Upper lobe of left lung (tissue), 6 donors: ENCODE results near the gene AWAT2. TPM values are rescaled to one million over a fixed set of nuclear protein-coding genes. Genes with fewer than 3 reads are reported as not detected.

Source experiments
- ATAC-seq, 2 donors: fragments of 200-7000 bp; cut with Tn5 transposase; one replicate each; pipeline ENCODE4 v1.9.1; 2022; ENCODE audit warnings: mild to moderate bottlenecking in 2 of 2, moderate library complexity in 2 of 2; ENCODE audit not compliant: low FRiP score in 2 of 2
- DNase-seq, 2 donors: peaks; one replicate each; pipeline ENCODE4 v3.0.0-alpha.2; 2019 to 2020
- H3K27ac ChIP-seq, 4 donors: fragments of 200-600 bp; sonication (generic); one replicate each; pipeline ENCODE4 v1.5.1; 2016 to 2019
- H3K27me3 ChIP-seq, 4 donors: fragments of 200-600 bp; sonication (generic); one replicate each; pipeline ENCODE4 v1.5.1; 2017 to 2019
- H3K36me3 ChIP-seq, 4 donors: fragments of 200-600 bp; sonication (generic); one replicate each; pipeline ENCODE4 v1.5.1; 2016 to 2019
- H3K4me1 ChIP-seq, 4 donors: fragments of 200-600 bp; sonication (generic); one replicate each; pipeline ENCODE4 v1.5.1; 2018 to 2019
- H3K4me3 ChIP-seq, 4 donors: fragments of 200-600 bp; sonication (generic); one replicate each; pipeline ENCODE4 v1.5.1; 2017 to 2019; ENCODE audit warnings: mild to moderate bottlenecking in 2 of 4, moderate library complexity in 1 of 4
- H3K9me3 ChIP-seq, 4 donors: fragments of 200-600 bp; sonication (generic); one replicate each; pipeline ENCODE4 v1.5.1; 2018 to 2019
- EP300 ChIP-seq, 4 donors: sonication (generic); formaldehyde crosslinking; IDR thresholded peaks; one replicate each; pipeline ENCODE4 v1.5.1; 2017; ENCODE audit warnings: antibody characterized with exemption in 4 of 4, control low read depth in 2 of 4
- POLR2A ChIP-seq, 4 donors: fragments of 450-650 bp; IDR thresholded peaks; one replicate each; pipeline ENCODE4 v1.5.1; 2016 to 2017; ENCODE audit warnings: antibody characterized with exemption in 4 of 4, mild to moderate bottlenecking in 2 of 4
- POLR2AphosphoS5 ChIP-seq, 2 donors: sonication (generic); formaldehyde crosslinking; IDR thresholded peaks; one replicate each; pipeline ENCODE4 v1.5.1; 2017; ENCODE audit warnings: antibody characterized with exemption in 2 of 2
- WGBS, 2 donors: methylation state at CpG; one replicate each; pipeline ENCODE4 v1.1.5; 2017 to 2018; 5-methylcytosine and 5-hydroxymethylcytosine counted together
- total RNA-seq, 6 donors: library from RNA; depleted of rRNA in 4 of 6; stranded (reverse); fragments of >200 nt in 4 of 6; gene quantifications; one replicate each; pipeline versions ENCODE4 v1.1.0 to v1.2.1, GENCODE V29; 2016 to 2021
- TF ChIP-seq, protein P1 (sequence below), 6 experiments: fragments of 450-650 bp in 4 of 6; fragments of 200-600 bp in 2 of 6; sonication (generic) in 2 of 6; IDR thresholded peaks; one replicate each; pipeline ENCODE4 v1.5.1; 2016 to 2019; ENCODE audit warnings: antibody characterized with exemption in 6 of 6
- donor health status: DM: no; HTN: no; CAD: no; lungs with moderate emphysema.
- donor health status: DM: no; HTN: yes; CAD: no; lungs with severe emphysema.

The AWAT2 gene
- total RNA-seq, 6 donors from 2014 or later, result 0.67 TPM; not detected in 5

DNA sequence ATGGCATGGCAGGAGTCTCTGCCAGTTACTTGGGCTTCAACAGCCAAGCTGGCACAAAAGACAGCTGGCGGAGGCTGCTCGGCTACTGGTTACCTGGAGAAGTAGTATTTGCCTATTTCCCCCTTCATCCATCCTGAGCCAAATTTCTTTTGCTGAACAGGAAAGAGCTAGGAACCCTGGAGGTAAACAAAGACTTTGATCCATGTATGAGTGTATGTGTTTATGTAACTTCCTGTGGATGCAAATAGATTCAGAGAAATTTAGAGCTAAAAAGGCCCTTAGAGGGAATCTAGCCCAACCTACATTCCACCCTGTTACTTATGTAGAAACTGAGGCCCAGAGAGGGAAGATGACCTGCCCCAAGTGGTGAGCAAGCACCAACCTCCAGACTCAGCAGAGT is 11.2 kb downstream of the AWAT2 start:
- H3K27ac ChIP-seq, result no peak overlapping the region
- H3K27me3 ChIP-seq, result no peaks in the 10 kb centered on the region
- no peak for DNase-seq
- TF ChIP-seq POLR2AphosphoS5 (IDR thresholded peaks at IDR 0.05) (no peak), POLR2A (IDR thresholded peaks at IDR 0.05) (no peak), EP300 (IDR thresholded peaks at IDR 0.05) (no peak)
- TF ChIP-seq, protein P1, sequence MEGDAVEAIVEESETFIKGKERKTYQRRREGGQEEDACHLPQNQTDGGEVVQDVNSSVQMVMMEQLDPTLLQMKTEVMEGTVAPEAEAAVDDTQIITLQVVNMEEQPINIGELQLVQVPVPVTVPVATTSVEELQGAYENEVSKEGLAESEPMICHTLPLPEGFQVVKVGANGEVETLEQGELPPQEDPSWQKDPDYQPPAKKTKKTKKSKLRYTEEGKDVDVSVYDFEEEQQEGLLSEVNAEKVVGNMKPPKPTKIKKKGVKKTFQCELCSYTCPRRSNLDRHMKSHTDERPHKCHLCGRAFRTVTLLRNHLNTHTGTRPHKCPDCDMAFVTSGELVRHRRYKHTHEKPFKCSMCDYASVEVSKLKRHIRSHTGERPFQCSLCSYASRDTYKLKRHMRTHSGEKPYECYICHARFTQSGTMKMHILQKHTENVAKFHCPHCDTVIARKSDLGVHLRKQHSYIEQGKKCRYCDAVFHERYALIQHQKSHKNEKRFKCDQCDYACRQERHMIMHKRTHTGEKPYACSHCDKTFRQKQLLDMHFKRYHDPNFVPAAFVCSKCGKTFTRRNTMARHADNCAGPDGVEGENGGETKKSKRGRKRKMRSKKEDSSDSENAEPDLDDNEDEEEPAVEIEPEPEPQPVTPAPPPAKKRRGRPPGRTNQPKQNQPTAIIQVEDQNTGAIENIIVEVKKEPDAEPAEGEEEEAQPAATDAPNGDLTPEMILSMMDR (IDR thresholded peaks at IDR 0.05), result no peak
- H3K36me3 ChIP-seq, result no peaks in the 10 kb centered on the region
- no peak for ATAC-seq
- H3K4me1 ChIP-seq, result no peaks in the 10 kb centered on the region
- 89% methylated on average over 2 of the region's 2 CpGs; no CpG with 5 or more reads in 1 of the 2 donors for WGBS, 2 donors
- H3K9me3 ChIP-seq, result no peaks in the 10 kb centered on the region
- no peak overlapping the region for H3K4me3 ChIP-seq

DNA sequence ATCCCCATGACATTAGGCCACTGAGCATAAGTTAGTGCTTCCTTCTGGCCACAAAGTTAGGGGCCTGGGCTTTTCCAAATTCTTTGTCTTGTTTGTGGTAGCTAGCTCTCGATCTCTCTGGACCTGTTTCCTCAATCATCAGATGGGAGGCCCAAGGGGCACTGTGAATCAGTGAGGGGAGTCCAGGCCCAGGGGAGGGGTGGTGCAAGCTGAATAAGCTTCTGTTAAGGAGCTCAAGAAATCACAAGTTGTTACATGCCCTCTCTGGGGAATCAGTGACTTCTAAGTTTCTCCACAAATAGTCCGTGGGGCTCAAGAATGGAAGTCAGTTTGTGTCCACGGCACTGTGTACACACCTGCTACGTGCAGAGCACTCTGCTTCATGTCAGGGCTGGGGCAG is 15.1 kb downstream of the AWAT2 start:
- TF ChIP-seq POLR2A (IDR thresholded peaks at IDR 0.05) (no peak), POLR2AphosphoS5 (IDR thresholded peaks at IDR 0.05) (no peak)
- TF ChIP-seq, protein P1 (IDR thresholded peaks at IDR 0.05), result no peak
- H3K4me3 ChIP-seq, result no peak overlapping the region
- H3K4me1 ChIP-seq, result no peaks in the 10 kb centered on the region
- DNase-seq, result no peak
- H3K9me3 ChIP-seq, result no peaks in the 10 kb centered on the region
- no peaks in the 10 kb centered on the region for H3K27me3 ChIP-seq
- H3K36me3 ChIP-seq, result no peaks in the 10 kb centered on the region
- no peak for ATAC-seq
- 38 to 45% methylated on average over 1 to 4 of the region's 4 CpGs for WGBS, 2 donors
- no peak overlapping the region for H3K27ac ChIP-seq

DNA sequence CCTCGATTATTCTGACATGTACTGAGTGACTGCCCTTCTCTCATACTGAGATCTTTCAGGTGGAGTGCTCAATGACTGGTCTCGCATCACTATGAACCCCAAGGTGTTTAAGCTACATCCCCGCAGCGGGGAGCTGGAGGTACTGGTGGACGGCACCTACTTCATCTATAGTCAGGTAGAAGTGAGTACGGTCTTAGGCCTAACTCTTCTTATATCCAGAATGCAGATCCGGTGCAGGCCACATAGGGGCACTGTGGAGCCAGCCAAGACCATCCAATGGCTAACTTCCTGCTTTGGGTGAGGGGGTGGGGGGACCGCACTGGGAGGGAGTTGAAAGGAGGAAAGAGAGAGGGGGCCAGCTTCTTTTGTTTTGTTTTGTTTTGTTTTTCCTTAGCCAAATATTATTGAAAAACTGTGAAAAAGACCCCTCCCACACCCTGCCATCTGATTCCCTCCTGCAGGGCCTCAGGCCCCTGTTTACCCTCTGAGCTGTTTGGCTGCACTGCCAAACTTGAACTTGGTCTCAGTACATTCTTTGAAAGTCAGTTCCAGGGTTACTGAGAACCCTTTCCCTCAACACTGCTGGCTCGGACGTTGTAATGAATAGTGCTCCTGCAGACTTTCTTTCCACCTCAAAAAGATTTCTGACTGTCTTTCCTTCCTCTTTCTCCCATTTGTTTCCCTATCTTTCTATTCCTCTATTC is 16.2 kb downstream of the AWAT2 start:
- no peaks in the 10 kb centered on the region for H3K36me3 ChIP-seq
- TF ChIP-seq, protein P1 (IDR thresholded peaks at IDR 0.05), result peak in 5 of 6 experiments; percentile 32 to 48 (median 44)
- no peak for TF ChIP-seq EP300 (IDR thresholded peaks at IDR 0.05)
- no peaks in the 10 kb centered on the region for H3K4me1 ChIP-seq
- no peak for DNase-seq
- no peak overlapping the region for H3K27ac ChIP-seq
- 45 to 59% methylated on average over 7 to 10 of the region's 10 CpGs for WGBS, 2 donors
- no peaks in the 10 kb centered on the region for H3K9me3 ChIP-seq
- ATAC-seq, result peak in 1 of 2 donors; percentile 34
- no peak overlapping the region for H3K4me3 ChIP-seq
- no peaks in the 10 kb centered on the region for H3K27me3 ChIP-seq

GRCh38 chrX:70032792-70033191 is 16.9 kb downstream of the AWAT2 start:
- Histone ChIP-seq H3K27me3 (no peaks in the 10 kb centered on the region), H3K27ac (no peak overlapping the region), H3K4me3 (no peak overlapping the region), H3K36me3 (no peaks in the 10 kb centered on the region), H3K4me1 (no peaks in the 10 kb centered on the region), H3K9me3 (no peaks in the 10 kb centered on the region)
- 60 to 63% methylated on average over 2 of the region's 2 CpGs for WGBS, 2 donors
- TF ChIP-seq, protein P1 (IDR thresholded peaks at IDR 0.05), result no peak
- TF ChIP-seq POLR2A (IDR thresholded peaks at IDR 0.05), result no peak
- TF ChIP-seq POLR2AphosphoS5 (IDR thresholded peaks at IDR 0.05), result no peak
- TF ChIP-seq EP300 (IDR thresholded peaks at IDR 0.05), result no peak
- DNase-seq (no peak), ATAC-seq (no peak)

GRCh38 chrX:70030301-70030767 is 19.4 kb downstream of the AWAT2 start:
- peak in 1 of 2 donors; percentile 35 for DNase-seq
- TF ChIP-seq POLR2AphosphoS5 (IDR thresholded peaks at IDR 0.05) (no peak), EP300 (IDR thresholded peaks at IDR 0.05) (no peak), POLR2A (IDR thresholded peaks at IDR 0.05) (no peak)
- TF ChIP-seq, protein P1 (IDR thresholded peaks at IDR 0.05), result peak; percentile 60 to 75 (median 68)
- no peak overlapping the region for H3K27ac ChIP-seq
- ATAC-seq, result peak in 1 of 2 donors; percentile 86
- H3K27me3 ChIP-seq, result no peaks in the 10 kb centered on the region
- 7 to 17% methylated on average over 2 to 4 of the region's 4 CpGs for WGBS, 2 donors
- no peaks in the 10 kb centered on the region for H3K36me3 ChIP-seq
- no peak overlapping the region for H3K4me3 ChIP-seq
- H3K9me3 ChIP-seq, result no peaks in the 10 kb centered on the region
- H3K4me1 ChIP-seq, result no peaks in the 10 kb centered on the region
